T-helper 2 cell (primary cell): Measurements from ENCODE around the gene HLA-DPA1.
A peak's percentile ranks its signal among the peaks of the same experiment; 100 is the strongest.
"Not testable (repeated sequence)": the region's sequence is repeated elsewhere in the genome, so short reads cannot be mapped to it uniquely, and the experiment has no call there.

Source experiments
- DNase-seq, 5 experiments: peaks; one replicate each; pipeline versions ENCODE4 v3.0.0 to v3.0.0-alpha.2; 2012 to 2022
- total RNA-seq, 2 donors: gene quantifications; one replicate each; lab custom pipeline; 2026; lab: John Stamatoyannopoulos, UW

The HLA-DPA1 gene
- total RNA-seq, result 16.5 to 50.5 reads per million in 2 donors

GRCh38 chr6:33073431-33073871, at the start of gene HLA-DPA1:
HLA-DPA1 (minus strand) TSS chr6:33073649.
- peak in 3 of 5 experiments; percentile 26 to 87 (median 42) for DNase-seq

- no peak for DNase-seq
Observed at GRCh38 chr6:33123181-33123580, 49.7 kb upstream of the HLA-DPA1 start.

GRCh38 chr6:33120001-33120400, 46.6 kb upstream of the HLA-DPA1 start:
- no peak for DNase-seq

GRCh38 chr6:33118525-33119123, 45.2 kb upstream of the HLA-DPA1 start:
- DNase-seq, result peak in 2 of 5 experiments; percentile 39 to 71

GRCh38 chr6:33117811-33118277, 44.4 kb upstream of the HLA-DPA1 start:
- DNase-seq, result no peak

- no peak for DNase-seq
Observed at GRCh38 chr6:33116841-33117711, 43.6 kb upstream of the HLA-DPA1 start.

GRCh38 chr6:33116417-33116816, 43.0 kb upstream of the HLA-DPA1 start:
- no peak for DNase-seq

- no peak for DNase-seq
Observed at GRCh38 chr6:33114406-33114805, 41.0 kb upstream of the HLA-DPA1 start.

- DNase-seq, result no peak
Observed at GRCh38 chr6:33113755-33114154, 40.3 kb upstream of the HLA-DPA1 start.

GRCh38 chr6:33112148-33112547, 38.7 kb upstream of the HLA-DPA1 start:
- DNase-seq, result peak in 2 of 5 experiments; percentile 26 to 63

- no peak for DNase-seq
Observed at GRCh38 chr6:33108307-33108706, 34.9 kb upstream of the HLA-DPA1 start.

GRCh38 chr6:33107641-33108040, 34.2 kb upstream of the HLA-DPA1 start:
- DNase-seq, result no peak

- no peak for DNase-seq
Observed at GRCh38 chr6:33105916-33106871, 32.7 kb upstream of the HLA-DPA1 start.

GRCh38 chr6:33105386-33105785, 31.9 kb upstream of the HLA-DPA1 start:
- DNase-seq, result no peak

- DNase-seq, result no peak
Observed at GRCh38 chr6:33104887-33105286, 31.4 kb upstream of the HLA-DPA1 start.

GRCh38 chr6:33103776-33104175, 30.3 kb upstream of the HLA-DPA1 start:
- no peak for DNase-seq

GRCh38 chr6:33101121-33101737, 27.8 kb upstream of the HLA-DPA1 start:
- not testable (repeated sequence) for DNase-seq

- no peak for DNase-seq
Observed at GRCh38 chr6:33095681-33096080, 22.2 kb upstream of the HLA-DPA1 start.

GRCh38 chr6:33093855-33094254, 20.4 kb upstream of the HLA-DPA1 start:
- DNase-seq, result no peak

GRCh38 chr6:33092385-33092784, 18.9 kb upstream of the HLA-DPA1 start:
- DNase-seq, result no peak

GRCh38 chr6:33091957-33092356, 18.5 kb upstream of the HLA-DPA1 start:
- peak in 4 of 5 experiments; percentile 35 to 60 (median 50) for DNase-seq
